Activated naive CD8-positive, alpha-beta T cell treated with anti-CD3 and anti-CD28 coated beads, Interleukin-2, amount 50 U/mL, for 16 hours (primary cell): ENCODE results near the gene NLRC5.
"Not testable (repeated sequence)": the region's sequence is repeated elsewhere in the genome, so short reads cannot be mapped to it uniquely, and the experiment has no call there.

Source experiments
- DNase-seq: peaks from one replicate; pipeline ENCODE4 v3.0.0-alpha.2; 2020; ENCODE audit warnings: low read depth, low spot score

Gene NLRC5

DNA sequence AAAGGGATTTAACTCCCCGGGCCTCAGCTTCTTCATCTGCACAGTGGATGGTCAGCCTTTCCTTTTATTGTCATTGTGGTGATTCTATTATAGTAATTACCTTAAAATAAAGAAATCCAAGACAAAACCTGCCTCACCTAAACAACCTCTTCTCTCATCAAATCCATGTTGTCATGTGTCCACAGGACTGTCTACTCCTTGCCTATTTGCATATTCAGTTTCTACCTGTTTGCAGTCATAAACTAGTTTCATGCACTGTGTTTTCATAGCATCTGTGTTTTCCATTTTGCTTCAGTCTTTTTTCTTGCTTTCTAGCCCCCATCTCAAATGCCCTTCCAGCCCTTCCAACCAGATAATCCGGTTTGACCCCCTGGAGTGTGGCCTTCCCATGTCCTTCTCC, 58.7 kb downstream of the NLRC5 start:
- DNase-seq, result no peak

DNA sequence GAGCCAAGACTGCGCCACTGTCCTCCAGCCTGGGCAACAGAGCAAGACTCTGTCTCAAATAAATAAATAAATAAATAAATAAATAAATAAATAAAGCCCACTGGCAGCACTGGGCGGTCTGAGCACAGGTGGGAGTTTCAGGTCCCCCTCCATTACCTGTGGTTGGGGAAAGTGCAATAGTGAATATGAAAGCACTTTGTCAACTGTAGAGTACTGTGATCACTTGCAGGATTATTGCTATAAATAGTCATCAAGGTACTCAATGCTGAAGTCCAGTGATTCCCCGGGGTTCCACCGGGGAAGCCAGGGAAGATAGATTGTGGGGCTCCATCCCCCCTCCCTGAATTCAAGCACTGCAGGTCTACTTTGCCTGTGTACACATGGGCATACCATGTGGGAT, 60.3 kb downstream of the NLRC5 start:
- DNase-seq, result no peak

DNA sequence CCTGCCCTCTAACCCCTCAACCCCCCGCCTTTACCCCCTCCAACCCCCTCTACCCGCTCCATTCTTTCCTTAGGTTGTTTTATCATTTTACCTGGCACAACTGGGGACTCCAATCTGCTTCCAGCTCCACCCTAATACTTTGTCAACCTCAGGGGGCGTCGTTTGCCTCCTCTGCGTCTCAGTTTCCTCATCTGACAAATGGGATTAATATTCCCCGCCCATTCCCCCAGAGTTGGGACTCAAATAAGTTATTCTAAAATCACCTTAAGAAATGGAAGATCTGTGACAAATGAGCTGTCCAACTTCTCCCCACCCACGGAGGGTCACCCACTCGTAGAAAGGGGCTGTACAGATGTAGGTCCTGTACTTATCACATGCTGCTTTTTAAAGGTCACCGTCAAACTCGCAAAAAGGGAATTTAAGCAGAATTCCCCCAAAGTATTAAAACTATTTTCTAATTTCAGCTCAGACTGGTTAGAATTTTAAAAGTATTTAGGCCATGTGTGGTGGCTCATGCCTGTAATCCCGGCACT, 62.4 kb downstream of the NLRC5 start:
- no peak for DNase-seq

DNA sequence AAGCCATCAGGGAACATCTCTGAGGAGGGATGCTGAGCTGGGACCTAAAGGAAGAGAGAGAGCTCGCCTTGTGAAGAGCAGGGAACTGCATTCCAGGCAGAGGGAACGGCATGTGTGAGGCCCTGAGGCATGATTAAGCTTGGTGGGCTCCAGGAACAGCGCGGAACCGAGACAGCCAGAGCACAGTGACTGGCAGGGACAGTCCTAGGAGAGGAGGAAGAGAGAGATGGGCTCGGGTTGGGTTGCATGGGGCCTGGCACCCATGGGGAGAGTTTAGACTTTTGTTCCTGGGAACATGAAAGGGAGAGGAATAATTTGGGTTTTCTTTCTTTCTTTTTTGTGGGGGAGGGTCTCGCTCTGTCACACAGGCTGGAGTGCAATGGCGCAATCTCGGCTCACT, 63.8 kb downstream of the NLRC5 start:
- DNase-seq, result no peak

DNA sequence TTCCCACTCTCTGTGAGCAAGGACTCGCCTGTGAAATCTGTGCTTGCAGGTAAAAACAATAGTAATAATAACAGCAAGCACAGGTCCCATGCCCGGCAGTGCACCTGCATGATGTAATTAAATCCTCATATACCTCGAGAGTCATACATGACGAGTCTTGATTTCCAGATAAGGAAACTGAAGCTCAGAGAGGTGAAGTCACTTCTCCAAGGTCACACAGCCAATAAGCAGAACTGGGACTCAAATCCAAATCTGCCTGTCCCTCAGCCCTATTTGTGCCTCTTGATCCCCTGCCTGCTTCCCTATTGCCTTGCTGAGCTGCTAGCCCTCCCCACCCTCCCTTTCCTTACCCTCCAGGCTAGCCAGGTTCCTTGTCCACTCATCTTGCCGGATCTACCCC, 65.0 kb downstream of the NLRC5 start:
- DNase-seq, result no peak

DNA sequence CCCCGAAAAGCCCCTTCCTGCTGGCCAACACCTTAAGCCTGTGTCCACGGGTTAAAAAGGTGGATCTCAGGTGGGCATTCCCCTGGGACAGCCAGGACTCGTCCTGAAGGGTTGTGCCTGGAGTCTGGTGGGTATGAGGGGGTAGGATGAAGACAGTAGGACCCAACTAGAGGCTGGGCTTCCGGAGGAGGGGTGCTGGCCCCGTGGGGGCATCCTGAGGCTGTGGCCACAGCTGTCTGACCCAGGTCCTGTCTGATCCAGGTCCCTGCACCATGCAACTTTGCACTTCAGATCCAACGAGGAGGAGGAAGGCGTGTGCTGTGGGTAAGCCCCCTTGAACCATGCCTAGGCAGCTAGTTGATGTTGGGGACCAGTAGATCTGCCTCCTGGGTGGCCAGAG, 65.4 kb downstream of the NLRC5 start:
- DNase-seq, result no peak

DNA sequence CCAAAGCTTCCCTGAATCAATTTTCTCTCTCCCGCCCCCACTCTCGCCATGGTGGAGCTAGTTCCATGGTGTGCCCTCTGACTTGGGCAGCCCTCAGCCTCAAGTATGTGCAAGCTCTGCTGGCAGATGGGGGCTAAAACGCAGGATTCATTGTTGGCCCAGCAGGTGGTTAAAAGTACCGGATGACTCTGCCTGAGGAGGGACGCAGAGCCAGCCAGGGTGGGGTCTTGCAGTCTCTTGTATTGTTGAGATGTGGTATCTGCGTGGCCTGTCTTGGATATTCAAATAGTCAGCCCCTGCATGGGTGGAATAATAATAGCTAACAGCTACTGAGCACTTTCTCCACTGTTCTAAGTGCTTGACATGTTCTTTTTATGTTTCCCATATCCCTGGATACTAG, 66.3 kb downstream of the NLRC5 start:
- no peak for DNase-seq

DNA sequence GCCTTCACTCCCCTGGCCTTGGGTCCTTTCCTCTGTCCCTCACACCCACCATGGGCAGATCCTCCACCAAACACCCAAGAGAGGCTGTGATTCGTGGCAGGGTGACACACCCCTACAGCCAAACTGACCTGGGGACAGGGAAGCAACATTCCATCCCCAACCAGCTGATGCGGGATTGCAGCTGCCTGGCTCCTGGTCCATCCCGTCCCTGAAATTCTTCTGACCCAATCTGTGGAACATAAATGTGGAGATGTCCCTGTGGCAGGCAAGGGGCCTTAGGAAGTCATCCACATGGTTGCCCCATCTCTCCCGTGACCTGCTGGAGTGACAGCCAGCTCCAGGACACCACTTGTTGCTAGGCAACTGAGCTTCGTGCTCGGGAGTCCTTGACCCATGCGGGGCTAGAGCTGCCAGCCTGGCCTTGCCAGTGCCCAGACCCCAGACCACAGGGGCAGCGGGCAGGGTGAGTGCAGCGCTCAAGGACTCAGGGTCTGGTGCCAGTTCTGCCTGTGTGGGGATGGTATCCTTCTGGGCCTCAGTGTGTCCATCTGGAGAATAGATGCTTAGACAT, 69.0 kb downstream of the NLRC5 start:
- no peak for DNase-seq

DNA sequence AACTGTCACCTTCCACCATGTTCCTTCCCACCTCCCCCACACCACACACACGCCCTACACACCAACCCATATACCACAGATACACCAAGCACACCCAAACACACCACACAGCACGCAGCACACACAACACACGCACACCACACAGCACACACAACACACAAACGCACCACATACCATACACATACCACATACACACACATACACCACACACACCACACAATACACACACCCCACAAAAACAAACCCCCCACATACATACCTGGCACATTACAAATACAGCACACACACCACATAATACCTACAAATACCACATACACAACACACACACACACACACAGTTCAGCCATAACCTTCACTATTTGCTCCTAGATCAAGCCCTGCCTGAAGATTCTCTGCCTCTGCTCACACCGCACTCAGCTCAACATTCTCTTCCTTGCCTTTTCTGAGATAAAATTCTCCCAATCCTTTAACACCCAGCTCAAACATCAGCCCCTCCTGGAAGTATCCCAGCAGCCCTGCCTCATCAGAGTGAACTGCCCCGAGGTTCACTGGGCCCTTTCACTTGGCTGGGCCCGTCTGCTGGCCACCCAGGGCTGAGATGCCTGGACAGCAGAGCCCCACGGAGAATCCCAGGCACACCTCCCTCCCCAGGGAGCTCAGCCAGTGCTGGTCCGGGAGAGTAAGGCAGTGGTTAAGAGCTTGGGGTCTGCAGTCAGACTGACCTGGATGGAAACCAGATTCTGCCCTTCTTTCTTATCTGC, 71.1 kb downstream of the NLRC5 start:
- DNase-seq, result no peak

DNA sequence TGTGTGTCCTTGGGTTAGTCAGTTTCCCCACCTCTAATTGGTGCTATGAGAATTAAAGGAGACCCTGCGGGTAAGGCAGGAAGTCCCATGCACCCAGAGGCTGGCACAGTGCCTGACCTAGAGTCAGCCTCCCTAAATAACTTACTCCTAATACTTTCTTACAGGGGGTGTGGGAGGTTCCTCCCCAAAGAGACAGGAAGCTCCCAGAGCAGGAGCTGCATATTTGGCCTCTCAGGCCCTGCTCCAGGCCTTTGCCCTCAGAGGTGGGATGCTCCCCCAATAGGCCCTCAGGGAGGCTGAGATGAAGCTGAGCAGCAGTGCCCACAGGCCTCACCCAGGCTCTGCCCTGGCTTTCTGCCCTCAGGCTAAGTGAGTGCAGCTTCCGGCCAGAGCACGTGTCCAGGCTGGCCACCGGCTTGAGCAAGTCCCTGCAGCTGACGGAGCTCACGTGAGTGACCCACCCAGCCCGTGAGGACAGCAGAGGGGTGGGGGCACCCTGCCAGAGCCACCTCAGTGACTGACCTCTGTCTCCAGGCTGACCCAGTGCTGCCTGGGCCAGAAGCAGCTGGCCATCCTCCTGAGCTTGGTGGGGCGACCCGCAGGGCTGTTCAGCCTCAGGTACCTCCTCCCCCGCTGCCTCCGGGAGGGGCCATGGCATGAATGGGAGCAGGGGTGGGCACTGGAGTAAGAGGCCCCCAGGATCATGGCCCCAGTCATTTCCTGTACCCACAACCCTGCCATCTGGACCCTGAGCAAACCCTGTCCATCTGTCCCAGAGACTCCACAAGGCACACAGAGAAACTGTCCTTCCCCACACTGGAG, 71.9 kb downstream of the NLRC5 start:
- no peak for DNase-seq

DNA sequence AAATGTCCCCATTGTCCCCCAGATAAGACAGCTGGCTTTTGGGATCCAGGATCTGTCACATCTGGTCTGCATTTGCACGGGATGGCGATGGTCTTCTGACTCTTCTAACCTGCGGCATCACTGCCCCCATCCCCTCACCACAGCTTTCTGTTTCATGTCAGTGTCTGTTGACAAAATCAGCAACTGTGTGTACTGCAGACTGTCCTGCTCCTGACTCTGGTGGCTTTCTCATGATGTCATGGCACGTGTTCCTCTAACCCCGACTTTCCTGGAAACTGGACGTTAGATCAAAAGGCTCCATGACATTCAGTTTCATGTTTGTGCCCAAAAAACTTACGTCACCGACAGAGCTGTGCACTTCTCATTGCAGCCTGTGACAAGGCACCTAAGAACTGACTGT, 73.0 kb downstream of the NLRC5 start:
- DNase-seq, result no peak

DNA sequence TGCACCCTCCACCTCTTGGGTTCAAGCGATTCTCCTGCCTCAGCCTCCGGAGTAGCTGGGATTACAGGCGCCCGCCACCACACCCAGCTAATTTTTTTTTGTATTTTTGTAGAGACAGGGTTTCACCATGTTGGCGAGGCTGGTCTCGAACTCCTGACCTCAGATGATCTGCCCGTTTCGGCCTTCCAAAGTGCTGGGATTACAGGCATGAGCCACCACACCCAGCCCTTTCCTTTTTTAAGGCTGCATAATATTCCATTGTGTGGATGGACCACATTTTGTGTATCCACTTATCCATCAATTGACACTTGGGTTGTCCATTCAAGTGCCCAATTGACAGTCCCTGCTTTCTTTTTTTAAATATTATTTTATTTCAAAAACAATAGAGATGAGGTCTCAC, 73.8 kb downstream of the NLRC5 start:
- DNase-seq, result not testable (repeated sequence)

DNA sequence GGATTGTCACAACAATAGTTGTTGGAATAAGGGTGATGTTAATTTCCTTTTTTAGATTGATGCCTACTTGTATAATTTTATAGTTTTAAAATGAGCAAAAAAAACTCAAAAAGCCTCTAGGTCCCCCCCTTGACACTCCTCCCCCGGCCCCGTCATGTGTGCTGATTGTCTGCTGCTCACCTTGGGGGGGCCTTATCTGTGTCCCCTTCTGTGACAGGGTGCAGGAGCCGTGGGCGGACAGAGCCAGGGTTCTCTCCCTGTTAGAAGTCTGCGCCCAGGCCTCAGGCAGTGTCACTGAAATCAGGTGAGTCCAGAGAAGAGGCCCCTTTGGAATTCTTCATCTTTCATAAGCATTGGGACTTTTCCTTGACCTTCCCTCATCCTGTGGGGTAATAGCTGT, 75.6 kb downstream of the NLRC5 start:
- no peak for DNase-seq

DNA sequence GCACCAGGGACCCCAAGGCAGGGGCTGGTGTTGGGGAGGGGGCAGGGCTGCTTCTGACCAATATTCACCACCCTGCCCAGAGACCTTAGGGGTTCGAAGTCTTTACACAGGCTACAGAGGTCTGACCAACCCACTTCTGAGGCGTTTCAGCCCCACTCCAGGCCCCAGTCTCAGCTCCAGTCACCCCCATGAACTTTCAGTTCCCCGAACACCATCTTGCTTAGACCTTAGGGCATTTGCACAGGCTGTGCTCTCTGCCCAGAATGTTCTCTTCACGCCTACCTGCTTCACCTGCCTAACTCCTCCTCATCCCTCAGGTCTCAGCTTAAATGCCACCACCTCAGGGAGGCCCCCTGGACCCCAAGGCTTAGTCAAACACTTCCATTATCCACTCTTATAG, 77.3 kb downstream of the NLRC5 start:
- DNase-seq, result no peak

DNA sequence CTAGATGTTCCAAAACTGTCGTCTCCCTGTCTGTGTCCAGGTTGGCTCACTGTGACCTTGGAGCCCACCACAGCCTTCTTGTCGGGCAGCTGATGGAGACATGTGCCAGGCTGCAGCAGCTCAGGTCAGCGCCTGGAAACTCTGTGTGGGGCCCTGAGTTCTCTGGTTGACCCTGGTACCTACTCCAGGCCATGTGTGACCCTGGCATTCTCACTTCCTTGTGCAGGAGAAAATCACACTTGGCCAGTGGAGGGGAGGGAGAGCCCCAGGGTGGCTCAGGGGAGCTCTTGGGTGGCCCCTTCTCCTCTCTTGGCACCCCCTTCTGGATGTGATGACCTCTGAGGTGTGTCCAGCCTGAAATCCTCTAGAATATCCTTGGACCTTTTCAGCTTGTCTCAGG, 78.0 kb downstream of the NLRC5 start:
- no peak for DNase-seq

DNA sequence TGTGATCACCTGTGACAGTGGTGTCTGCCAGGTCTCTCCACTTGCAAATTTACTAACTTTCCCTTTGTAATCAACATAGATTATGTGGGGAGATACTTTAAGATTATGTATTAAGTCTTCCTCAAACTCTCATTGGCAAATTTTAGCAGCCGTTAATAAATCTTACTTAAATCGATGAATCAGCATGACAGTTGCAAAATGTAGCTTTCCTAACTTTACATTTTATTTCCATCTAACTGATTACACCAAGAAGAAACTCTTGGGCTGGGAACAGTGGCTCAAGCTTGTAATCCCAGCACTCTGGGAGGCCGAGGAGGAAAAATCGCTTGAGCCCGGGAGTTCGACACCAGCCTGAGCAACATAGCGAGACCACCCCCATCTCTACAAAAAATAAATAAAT, 79.7 kb downstream of the NLRC5 start:
- DNase-seq, result no peak

DNA sequence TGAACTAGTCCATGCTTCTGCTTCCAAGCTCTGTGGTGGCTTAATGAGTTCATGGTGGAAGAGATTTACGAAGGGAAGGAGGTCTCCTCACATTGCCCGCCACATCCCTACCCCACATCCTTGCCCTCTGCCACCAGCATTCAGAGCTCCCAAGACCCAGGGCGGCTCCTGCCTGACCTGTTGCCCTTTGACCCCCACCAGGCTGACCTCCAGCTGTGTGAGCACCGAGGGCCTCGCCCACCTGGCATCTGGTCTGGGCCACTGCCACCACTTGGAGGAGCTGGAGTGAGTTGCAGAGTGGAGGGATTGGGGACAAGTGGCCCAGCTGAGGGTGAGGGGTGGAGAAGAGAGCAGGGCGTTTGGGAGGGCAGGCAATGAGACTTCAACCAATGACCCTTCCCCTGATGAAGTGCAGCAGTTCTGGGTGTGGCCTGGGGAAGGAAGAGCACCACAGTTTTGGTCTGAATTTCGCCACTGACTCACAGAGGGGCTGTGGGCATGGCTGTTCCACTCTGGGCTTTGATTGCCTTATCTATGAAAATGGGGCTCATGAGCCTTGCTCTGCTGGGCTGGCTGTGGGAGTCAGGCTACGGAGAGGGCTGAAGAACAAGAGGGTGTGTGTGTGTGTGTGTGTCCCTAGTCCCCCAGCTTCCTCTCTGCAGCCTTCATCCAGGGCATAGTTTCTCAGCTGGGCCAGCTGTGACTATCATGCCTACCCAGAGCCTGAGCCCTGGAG, 80.4 kb downstream of the NLRC5 start:
- DNase-seq, result no peak

DNA sequence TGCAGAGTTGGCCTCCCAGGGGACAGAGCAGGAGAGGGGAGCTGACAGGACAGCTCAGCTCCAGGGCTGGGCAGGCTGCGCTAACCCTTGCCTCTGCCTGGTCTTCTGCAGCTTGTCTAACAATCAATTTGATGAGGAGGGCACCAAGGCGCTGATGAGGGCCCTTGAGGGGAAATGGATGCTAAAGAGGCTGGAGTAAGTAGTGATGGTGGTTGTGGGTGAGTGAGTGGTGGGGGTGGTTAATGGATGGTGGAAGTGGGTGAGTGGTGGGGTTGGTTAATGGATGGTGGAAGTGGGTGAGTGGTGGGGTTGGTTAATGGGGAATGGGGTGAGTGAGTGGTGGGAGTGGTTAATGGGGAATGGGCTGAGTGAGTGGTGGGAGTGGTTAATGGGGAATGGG, 81.1 kb downstream of the NLRC5 start:
- DNase-seq, result no peak

DNA sequence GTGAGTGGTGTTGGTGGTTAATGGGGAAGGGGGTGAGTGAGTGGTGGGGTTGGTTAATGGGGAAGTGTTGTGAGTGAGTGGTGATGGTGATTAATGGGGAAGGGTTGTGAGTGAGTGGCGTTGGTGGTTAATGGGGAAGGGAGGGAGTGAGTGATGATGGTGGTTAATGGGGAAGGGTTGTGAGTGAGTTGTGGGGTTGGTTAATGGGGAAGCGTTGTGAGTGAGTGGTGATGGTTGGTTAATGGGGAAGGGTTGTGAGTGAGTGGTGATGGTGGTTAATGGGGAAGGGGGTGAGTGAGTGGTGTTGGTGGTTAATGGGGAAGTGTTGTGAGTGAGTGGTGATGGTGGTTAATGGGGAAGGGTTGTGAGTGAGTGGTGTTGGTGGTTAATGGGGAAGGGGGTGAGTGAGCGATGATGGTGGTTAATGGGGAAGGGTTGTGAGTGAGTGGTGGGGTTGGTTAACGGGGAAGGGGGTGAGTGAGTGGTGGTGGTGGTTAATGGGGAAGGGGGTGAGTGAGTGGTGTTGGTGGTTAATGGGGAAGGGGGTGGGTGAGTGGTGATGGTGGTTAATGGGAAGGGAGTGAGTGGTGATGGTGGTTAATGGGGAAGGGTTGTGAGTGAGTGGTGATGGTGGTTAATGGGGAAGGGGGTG, 81.8 kb downstream of the NLRC5 start:
- not testable (repeated sequence) for DNase-seq

DNA sequence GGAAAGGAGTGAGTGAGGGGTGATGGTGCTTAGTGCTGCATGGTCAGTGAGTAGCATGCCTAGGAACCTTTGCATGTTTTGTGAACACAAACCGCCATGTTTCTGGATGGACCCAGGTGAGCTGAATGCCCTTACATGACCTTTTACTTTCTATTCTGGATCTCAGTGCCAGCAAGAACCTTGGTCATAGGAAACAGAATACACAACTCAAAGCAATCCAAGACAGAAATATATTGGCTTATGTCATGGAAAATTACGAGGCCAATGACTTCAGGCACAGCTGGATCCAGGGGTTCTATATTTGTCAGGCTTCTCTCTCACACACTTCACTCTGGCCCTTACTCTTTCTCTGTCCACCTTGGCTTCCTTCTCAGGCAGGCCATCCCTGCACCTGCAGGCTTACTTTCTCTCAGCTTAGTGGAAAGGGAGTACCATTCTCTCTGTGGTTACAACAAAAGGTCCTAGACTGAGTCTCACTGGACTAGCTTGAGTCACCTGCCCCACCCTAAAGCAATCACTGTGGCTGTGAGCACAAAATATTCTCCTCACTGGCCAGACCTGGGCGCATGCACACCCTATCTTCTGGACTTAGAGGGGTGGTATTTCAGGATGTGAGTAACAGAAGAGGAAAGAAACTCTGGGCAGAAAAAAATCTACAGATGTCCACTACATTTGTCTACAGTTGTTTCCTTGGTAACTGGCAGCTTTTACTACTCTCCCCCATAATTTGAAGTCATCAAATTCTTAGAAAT, 82.7 kb downstream of the NLRC5 start:
- DNase-seq, result no peak
